C4-2B (cell line): ENCODE data around the gene CELA2A.

Experiments used
- CTCF ChIP-seq: fragments of 450-650 bp; conservative IDR thresholded peaks from 2 replicates; pipeline ENCODE4 v1.5.1; 2017; ENCODE audit warnings: mild to moderate bottlenecking
- ZFX ChIP-seq: fragments of 450-650 bp; IDR thresholded peaks from 2 replicates; pipeline ENCODE4 v1.6.1; 2017

- TF ChIP-seq CTCF, result no peak
- no peak for TF ChIP-seq ZFX
These were observed 49.0 kb upstream of the CELA2A start for GRCh38 chr1:15407580-15407979.
